ENCODE results near the gene RFC3. TPM values are rescaled to one million over a fixed set of nuclear protein-coding genes. Genes with fewer than 3 reads are reported as not detected.
A peak's percentile ranks its signal among the peaks of the same experiment; 100 is the strongest.

The RFC3 gene
- total and polyA plus RNA-seq, 2 donors (not counting 1 experiment from before 2014, with no cell fraction given), result 3.1 to 13.4 TPM

- H3K9me3 ChIP-seq (ENCODE audit: control insufficient read depth, insufficient read depth, low read depth, low read length), result no peaks in the 10 kb centered on the region
- H3K36me3 ChIP-seq (ENCODE audit: control insufficient read depth, insufficient read depth, low read length), result no peaks in the 10 kb centered on the region
- H3K27ac ChIP-seq (ENCODE audit: insufficient read depth, low read length), result no peak overlapping the region
- peak overlapping the region in 2 of 4 experiments; percentile 4 to 6 for H3K4me3 ChIP-seq (replicated peaks in 1 of 4; ENCODE audit: control extremely low read depth in 1 of 4, insufficient read depth in 1 of 4, low read depth in 3 of 4, low read length in 4 of 4)
- H3K27me3 ChIP-seq (ENCODE audit: control insufficient read depth, insufficient read depth, low read length), result no peaks in the 10 kb centered on the region
- no peaks in the 10 kb centered on the region for H3K79me2 ChIP-seq (ENCODE audit: control insufficient read depth, insufficient read depth, low read length)
- H4K20me1 ChIP-seq (ENCODE audit: control insufficient read depth, extremely low read depth, insufficient read depth, low read length), result no peaks in the 10 kb centered on the region
- H3K4me2 ChIP-seq (ENCODE audit: extremely low read depth, insufficient read depth, low read length), result peak overlapping the region; percentile 37
- H2AFZ ChIP-seq (ENCODE audit: low read length), result peak overlapping the region; percentile 7
- peak; percentile 2 to 67 for DNase-seq (ENCODE audit: low read depth in 2 of 2)
- TF ChIP-seq CTCF (conservative IDR thresholded peaks at IDR 0.05 in 1 of 2, IDR thresholded peaks at IDR 0.05 in 1 of 2; ENCODE audit: low read depth in 1 of 2, low read length in 2 of 2), result no peak
- TF ChIP-seq EZH2 (IDR thresholded peaks at IDR 0.05; ENCODE audit: low read length, missing control alignments), result no peak
- H3K9ac ChIP-seq (ENCODE audit: insufficient read depth, low read length), result no peak overlapping the region
- H3K4me1 ChIP-seq (ENCODE audit: control insufficient read depth, extremely low read depth, insufficient read depth, low read length), result no peaks in the 10 kb centered on the region
These were observed 20.7 kb downstream of the RFC3 start for GRCh38 chr13:33838647-33839046.

GRCh38 chr13:33840402-33840801 is 22.5 kb downstream of the RFC3 start:
- H3K79me2 ChIP-seq (ENCODE audit: control insufficient read depth, insufficient read depth, low read length), result no peaks in the 10 kb centered on the region
- TF ChIP-seq CTCF (conservative IDR thresholded peaks at IDR 0.05 in 1 of 2, IDR thresholded peaks at IDR 0.05 in 1 of 2; ENCODE audit: low read depth in 1 of 2, low read length in 2 of 2), result no peak
- TF ChIP-seq EZH2 (IDR thresholded peaks at IDR 0.05; ENCODE audit: low read length, missing control alignments), result no peak
- no peak overlapping the region for H2AFZ ChIP-seq (ENCODE audit: low read length)
- H3K9ac ChIP-seq (ENCODE audit: insufficient read depth, low read length), result no peak overlapping the region
- DNase-seq (ENCODE audit: low read depth in 2 of 2), result no peak
- H3K27ac ChIP-seq (ENCODE audit: insufficient read depth, low read length), result no peak overlapping the region
- no peaks in the 10 kb centered on the region for H3K36me3 ChIP-seq (ENCODE audit: control insufficient read depth, insufficient read depth, low read length)
- no peaks in the 10 kb centered on the region for H3K4me1 ChIP-seq (ENCODE audit: control insufficient read depth, extremely low read depth, insufficient read depth, low read length)
- H3K4me3 ChIP-seq (replicated peaks in 1 of 4; ENCODE audit: control extremely low read depth in 1 of 4, insufficient read depth in 1 of 4, low read depth in 3 of 4, low read length in 4 of 4), result no peak overlapping the region
- H3K27me3 ChIP-seq (ENCODE audit: control insufficient read depth, insufficient read depth, low read length), result no peaks in the 10 kb centered on the region
- no peaks in the 10 kb centered on the region for H3K9me3 ChIP-seq (ENCODE audit: control insufficient read depth, insufficient read depth, low read depth, low read length)
- H3K4me2 ChIP-seq (ENCODE audit: extremely low read depth, insufficient read depth, low read length), result no peak overlapping the region
- no peaks in the 10 kb centered on the region for H4K20me1 ChIP-seq (ENCODE audit: control insufficient read depth, extremely low read depth, insufficient read depth, low read length)

GRCh38 chr13:33842207-33842606 is 24.3 kb downstream of the RFC3 start:
- peak in 1 of 2 donors; percentile 47 for DNase-seq (ENCODE audit: low read depth in 2 of 2)
- TF ChIP-seq EZH2 (IDR thresholded peaks at IDR 0.05; ENCODE audit: low read length, missing control alignments), result no peak
- no peak for TF ChIP-seq CTCF (conservative IDR thresholded peaks at IDR 0.05 in 1 of 2, IDR thresholded peaks at IDR 0.05 in 1 of 2; ENCODE audit: low read depth in 1 of 2, low read length in 2 of 2)

More at GRCh38 chr13:33842207-33842606, 24.3 kb downstream of the RFC3 start:
- no peaks in the 10 kb centered on the region for H3K79me2 ChIP-seq (ENCODE audit: control insufficient read depth, insufficient read depth, low read length)
- H3K27me3 ChIP-seq (ENCODE audit: control insufficient read depth, insufficient read depth, low read length), result no peaks in the 10 kb centered on the region
- H3K36me3 ChIP-seq (ENCODE audit: control insufficient read depth, insufficient read depth, low read length), result no peaks in the 10 kb centered on the region
- no peaks in the 10 kb centered on the region for H4K20me1 ChIP-seq (ENCODE audit: control insufficient read depth, extremely low read depth, insufficient read depth, low read length)
- H3K9me3 ChIP-seq (ENCODE audit: control insufficient read depth, insufficient read depth, low read depth, low read length), result no peaks in the 10 kb centered on the region
- H3K4me3 ChIP-seq (replicated peaks in 1 of 4; ENCODE audit: control extremely low read depth in 1 of 4, insufficient read depth in 1 of 4, low read depth in 3 of 4, low read length in 4 of 4), result no peak overlapping the region
- no peak overlapping the region for H3K4me2 ChIP-seq (ENCODE audit: extremely low read depth, insufficient read depth, low read length)
- H3K9ac ChIP-seq (ENCODE audit: insufficient read depth, low read length), result no peak overlapping the region
- no peak overlapping the region for H3K27ac ChIP-seq (ENCODE audit: insufficient read depth, low read length)
- H3K4me1 ChIP-seq (ENCODE audit: control insufficient read depth, extremely low read depth, insufficient read depth, low read length), result no peaks in the 10 kb centered on the region
- H2AFZ ChIP-seq (ENCODE audit: low read length), result no peak overlapping the region

Measured in fibroblast of lung (primary cell).